Stimulated activated CD4-positive, alpha-beta T cell treated with anti-CD3 and anti-CD28 coated beads, TNF-alpha, amount 100 ng/mL, for 4 hours (primary cell): ENCODE measurements around the gene HAPLN2.
"Not testable (repeated sequence)": the region's sequence is repeated elsewhere in the genome, so short reads cannot be mapped to it uniquely, and the experiment has no call there.

Source experiments
- DNase-seq, 3 experiments: peaks; one replicate each; pipeline ENCODE4 v3.0.0-alpha.2; 2020; ENCODE audit warnings: low read depth in 3 of 3

HAPLN2 gene

DNA sequence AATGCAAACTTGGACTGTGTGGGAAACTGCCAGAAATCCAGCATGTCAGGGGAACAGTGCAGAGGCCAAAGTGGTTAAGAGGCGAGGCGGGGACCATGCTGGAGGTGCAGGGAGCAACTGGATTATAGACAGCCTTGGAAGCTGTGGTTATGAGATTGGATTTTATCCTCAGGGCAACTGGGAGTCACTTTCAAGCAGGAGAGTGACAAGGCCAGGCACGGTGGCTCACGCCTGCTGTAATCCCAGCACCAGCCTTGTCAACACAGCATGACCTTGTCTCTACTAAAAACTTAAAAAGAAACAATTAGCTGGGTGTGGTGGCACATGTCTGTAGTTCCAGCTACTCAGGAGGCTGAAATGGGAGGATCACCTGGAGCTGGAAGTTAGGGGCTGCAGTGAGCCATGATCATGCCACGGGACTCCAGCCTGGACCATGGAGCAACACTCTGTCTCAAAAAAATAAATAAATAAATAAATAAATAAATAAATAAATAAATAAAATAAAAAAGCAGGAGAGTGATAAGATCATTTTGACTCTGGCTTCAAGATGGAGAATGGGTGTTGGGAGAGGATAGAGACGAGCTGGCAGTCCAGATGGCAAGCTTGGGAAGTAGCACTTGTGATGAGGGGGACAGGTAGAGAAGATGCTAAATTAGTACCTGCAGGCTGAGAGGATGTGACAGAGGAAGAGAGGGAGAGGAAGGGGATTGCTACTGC lies 3.5 kb downstream of the HAPLN2 start:
- DNase-seq = no peak

DNA sequence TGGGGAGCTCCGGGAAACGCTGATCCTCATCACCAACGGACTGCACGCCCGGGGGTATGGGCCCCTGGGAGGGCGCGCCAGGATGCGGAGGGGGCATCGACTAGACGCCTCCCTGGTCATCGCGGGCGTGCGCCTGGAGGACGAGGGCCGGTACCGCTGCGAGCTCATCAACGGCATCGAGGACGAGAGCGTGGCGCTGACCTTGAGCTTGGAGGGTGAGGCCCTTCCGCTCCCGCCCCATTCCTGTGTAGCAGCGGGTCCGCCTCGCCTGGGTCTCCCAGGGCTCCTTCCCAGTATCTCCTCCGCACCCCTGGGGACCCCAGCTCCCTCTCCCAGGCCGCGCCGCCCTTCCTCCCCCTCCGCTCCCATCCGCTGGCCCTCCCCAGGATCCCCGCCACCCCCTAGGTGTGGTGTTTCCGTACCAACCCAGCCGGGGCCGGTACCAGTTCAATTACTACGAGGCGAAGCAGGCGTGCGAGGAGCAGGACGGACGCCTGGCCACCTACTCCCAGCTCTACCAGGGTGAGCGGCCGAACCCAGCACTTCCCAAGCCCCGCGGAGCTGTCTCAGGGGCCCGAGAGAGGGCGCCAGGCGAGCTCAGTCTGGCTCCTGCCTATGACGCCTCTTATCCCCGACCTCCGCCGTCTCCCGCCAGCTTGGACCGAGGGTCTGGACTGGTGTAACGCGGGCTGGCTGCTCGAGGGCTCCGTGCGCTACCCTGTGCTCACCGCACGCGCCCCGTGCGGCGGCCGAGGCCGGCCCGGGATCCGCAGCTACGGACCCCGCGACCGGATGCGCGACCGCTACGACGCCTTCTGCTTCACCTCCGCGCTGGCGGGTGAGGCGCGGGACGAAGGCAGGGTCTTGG lies 5.0 kb downstream of the HAPLN2 start:
- no peak for DNase-seq

DNA sequence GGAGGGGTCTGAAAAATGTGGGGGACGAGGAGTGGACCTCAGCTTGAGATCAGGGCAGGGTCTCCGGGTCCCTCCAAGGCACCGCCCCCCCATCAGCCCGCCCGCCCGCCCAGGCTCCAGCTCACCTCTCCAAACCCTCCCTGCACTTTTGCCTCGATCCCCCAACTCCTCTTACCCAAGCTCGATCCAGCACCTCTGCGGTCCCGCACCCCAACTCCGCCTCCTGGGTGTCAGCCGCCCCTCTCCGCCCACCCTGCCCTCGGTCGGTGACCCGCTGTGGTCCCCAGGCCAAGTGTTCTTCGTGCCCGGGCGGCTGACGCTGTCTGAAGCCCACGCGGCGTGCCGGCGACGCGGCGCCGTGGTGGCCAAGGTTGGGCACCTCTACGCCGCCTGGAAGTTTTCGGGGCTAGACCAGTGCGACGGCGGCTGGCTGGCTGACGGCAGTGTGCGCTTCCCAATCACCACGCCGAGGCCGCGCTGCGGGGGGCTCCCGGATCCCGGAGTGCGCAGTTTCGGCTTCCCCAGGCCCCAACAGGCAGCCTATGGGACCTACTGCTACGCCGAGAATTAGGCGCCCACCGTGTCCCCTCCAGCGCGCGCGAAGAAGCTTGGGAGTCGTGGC lies 5.7 kb downstream of the HAPLN2 start:
- DNase-seq = no peak

DNA sequence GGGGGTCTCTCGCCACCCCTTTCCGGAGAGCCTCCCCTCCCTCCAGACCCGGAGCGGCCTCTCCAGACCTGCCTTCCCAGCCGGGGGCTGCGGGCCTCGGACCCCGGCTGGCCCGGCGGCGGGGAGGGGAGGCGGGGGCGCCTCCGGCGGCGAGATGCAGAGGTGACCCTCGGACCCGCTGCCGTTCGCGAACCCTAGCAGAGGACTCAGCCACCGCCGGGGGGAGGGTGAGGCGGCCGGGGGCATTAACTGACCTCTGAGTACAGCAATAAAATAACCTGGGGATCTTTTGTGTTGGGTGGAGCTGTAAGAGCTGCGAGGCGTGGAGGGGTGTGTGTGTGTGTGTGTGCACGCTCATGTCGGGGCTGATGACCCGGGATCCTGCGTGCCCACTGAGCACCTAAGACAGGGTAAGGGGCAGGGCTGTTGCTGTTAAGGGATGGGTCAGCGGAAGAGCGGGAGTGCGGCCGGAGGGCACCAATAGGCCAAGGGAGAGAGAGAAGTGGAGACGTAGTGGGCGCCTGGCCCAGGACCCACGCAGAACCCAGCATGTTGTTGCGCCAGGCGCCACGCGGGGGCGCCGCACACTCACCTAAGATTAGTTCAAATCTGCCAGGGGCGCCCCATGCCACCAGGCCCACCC lies 6.3 kb downstream of the HAPLN2 start:
- DNase-seq = peak; percentile 48 to 55 (median 51)

DNA sequence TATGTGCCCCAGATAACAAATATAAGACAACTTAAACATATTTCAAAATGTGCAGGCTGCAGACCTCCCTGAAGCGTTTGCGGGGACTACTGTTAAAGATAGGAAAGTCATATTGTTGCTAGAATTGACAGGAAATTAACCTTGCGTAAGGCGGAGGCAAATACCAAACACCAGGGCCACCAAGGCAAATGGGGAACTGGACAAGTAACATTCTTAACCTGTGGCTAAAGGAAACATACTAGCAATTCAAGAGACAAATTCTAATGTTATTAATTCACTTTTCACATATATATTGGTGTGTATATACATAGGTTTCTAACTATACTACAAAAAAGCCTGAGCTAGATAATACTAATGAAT lies 6.8 kb downstream of the HAPLN2 start:
- no peak for DNase-seq

DNA sequence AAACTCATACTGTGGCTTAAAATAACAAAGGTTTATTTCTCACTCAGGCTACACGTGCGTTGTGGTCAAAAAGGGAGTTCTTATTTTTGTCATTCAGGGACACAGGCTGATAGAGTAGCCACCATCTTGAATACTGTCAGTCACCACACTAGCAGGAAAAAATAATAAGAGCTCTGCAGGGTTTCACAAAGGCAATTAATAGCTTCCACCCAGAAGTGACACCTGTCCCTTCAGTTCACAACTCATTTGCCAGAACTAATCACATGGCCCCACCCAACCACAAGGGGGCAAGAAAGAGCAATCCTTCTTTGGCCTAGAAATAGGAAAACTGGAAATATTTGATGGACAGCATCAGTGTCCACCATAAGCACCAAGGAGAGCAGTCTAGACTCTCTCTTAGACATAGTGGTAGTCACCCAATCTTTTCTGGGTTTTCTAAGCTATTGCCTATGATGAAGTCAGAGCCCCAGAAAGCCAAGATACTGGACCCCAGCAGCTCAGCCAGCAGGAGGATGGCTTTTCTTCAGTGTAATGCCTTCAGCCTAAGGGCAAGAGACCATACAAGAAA lies 8.2 kb downstream of the HAPLN2 start:
- DNase-seq = no peak

DNA sequence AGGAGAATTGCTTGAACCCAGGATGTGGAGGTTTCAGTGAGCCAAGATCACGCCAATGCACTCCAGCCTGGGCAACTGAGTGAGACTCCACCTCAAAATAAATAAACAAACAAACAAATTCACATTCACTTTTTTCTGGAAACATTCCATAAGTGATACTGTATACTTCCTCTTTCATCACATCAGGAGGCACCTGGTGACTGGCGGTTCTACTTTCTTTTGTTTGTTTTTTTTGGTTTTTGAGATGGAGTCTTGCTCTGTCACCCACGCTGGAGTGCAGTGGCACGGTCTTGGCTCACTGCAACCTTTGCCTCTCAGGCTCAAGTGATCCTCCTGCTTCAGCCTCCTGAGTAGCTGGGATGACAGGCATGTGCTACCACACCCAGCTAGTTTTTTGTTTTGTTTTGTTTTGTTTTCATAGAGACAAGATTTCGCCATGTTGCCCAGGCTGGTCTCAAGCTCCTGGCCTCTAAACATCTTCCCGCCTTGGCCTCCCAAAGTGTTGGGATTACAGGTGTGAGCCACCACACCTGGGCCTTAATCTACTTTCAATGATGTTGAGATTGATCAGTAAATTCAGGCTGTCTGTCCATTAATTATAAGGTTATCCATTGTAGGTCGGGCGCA lies 10.7 kb downstream of the HAPLN2 start:
- DNase-seq = no peak

DNA sequence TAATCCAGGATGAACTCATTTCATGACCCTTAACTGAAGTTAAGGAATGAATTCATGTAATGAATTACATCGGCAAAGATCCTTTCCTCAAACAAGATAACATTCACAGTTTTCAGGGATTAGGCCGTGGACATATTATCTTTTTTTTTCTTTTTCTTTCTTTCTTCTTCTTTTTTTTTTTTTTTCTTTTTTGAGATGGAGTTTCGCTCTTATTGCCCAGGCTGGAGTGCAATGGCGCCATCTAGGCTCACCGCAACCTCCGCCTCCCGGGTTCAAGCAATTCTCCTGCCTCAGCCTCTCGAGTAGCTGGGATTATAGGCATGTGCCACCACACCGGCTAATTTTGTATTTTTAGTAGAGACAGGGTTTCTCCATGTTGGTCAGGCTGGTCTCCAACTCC lies 11.9 kb downstream of the HAPLN2 start:
- not testable (repeated sequence) for DNase-seq

DNA sequence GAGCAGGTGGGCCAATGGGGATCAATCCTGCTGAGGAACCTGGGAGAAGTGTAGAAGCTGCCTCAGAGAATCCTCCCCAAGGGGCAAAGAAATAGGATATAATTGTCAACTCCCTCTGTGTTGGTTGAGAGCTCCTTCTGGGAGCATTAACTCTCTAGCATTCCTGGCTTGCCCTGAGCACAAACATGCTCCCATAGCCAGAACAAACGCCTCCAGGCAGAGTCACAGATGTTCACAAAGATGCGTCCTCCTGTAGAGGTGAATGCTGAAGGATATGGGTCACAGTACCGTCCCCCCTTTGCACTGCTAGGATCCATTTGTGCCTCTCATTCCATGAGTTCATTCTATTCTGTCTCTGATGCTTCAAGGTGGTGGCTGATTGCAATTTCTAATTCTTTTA lies 13.1 kb downstream of the HAPLN2 start:
- no peak for DNase-seq

DNA sequence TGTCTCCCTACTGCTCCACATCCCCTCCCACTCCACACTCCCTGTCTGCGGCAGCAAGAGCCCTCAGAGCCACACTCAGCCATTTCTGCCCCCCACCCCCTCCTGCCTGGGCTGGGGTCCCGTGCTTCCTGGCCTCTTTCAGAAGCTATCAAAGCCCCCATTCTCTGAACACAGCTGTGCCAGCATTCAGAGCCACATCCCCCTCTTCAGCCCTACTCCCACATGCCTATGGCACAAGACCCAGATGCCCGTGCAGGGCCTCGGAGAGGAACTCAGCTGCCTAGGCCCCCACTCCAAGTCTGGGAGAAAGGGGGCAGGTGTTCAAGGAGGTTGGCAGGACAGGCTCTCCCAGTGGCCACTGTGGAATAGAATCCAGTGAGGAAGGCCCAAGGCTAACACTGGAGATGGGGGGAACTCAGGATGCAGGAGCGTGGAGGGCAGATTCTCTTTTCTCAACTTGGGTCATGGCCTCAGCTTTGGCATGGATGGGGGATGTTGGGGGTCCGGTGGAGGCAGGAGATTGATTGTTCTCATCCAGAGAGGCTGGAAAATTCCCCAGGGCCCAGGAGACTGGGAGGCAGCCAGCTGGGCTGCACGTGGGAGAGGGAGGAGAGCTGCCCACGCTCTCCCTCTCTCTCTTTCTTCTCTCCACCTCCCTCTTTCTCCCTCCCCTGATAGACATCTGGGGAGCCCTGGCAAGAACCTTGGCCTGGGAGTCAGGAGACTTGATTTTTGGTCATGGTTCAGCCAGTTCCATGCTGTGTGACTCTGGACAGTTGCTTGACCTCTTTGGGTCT lies 19.2 kb downstream of the HAPLN2 start:
- no peak for DNase-seq

DNA sequence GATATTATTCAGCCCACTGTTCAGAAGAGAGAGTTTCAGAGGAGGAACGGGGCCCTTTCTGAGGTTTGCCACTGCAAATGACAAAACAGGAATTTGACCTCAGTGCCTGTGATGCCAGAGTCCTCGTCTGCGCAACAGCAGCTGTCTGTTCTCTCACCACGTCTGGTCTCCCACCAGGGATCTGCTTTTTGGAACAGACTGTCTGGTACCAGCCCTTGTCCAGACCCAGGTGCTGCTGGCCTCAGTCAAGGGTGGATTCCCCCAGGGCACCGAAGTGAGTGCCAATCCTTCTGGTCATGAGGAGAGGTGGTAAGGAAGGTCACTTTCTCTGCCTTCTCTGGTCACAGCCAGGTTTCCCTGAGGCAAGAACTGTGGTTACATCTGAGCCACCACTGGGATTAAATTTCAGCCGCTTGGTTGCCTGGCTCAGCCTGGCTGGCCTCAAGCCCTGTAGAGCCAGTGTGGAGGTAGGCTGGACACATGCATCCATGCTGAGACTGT lies 20.4 kb downstream of the HAPLN2 start:
- no peak for DNase-seq

DNA sequence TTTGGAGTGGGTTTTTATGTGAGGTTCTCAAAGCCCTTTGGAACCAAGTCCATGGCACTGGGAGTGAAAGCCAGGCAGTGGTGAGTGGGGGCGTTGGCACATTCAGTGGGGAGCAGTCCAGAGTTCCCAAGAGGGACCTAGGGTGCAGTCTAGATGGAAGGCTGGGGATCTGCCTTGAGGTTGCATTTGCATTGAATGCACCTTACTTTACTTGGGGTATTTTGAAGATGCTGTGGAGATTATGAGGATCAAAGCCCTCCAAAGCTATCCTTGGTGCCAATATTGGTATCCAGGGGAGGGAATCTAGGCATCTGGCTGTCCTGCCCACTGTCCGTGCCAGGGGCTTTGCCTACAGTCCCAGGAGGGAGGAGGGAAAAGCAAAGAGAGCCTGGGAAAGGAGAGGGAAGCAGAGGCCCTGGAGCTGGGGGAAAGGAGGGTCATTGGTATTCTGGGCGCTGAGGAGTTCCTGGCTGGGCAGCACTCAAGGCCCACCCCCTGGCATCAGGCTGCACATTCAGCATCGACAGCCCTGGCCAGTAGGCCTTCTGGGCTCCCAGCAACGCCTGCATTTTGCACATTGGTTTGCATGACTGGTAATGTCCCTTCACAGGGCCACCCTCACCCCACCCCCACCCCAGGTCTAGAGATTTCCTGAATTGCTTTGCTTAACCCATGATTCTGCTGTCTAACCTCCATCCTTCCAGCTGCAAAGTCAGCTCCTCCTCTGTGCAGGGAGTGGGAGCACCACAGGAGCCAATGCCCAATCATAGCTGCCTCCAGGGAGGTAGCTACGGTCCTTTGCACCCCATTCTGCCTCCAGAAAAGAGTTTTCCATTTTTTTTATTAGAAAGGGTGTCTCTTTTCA lies 21.9 kb downstream of the HAPLN2 start:
- no peak for DNase-seq

DNA sequence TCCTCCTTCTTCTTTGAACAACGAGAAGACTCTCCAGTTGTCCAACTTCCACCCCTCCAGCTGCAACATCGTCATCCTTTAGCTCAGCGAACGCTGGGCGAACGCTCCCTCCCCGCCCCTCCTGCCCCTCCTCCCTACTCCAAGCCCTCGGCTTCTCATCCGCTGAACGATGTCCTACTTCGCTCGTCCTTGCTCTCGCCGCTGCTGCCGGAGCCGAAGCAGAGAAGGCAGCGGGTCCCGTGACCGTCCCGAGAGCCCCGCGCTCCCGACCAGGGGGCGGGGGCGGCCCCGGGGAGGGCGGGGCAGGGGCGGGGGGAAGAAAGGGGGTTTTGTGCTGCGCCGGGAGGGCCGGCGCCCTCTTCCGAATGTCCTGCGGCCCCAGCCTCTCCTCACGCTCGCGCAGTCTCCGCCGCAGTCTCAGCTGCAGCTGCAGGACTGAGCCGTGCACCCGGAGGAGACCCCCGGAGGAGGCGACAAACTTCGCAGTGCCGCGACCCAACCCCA lies 22.6 kb downstream of the HAPLN2 start, which contains the start of gene BCAN:
Gene BCAN (plus strand): TSS at position 357 of the 504 bp plus-strand sequence. CDS start 3,938 bp downstream, outside the sequence.
- no peak for DNase-seq

DNA sequence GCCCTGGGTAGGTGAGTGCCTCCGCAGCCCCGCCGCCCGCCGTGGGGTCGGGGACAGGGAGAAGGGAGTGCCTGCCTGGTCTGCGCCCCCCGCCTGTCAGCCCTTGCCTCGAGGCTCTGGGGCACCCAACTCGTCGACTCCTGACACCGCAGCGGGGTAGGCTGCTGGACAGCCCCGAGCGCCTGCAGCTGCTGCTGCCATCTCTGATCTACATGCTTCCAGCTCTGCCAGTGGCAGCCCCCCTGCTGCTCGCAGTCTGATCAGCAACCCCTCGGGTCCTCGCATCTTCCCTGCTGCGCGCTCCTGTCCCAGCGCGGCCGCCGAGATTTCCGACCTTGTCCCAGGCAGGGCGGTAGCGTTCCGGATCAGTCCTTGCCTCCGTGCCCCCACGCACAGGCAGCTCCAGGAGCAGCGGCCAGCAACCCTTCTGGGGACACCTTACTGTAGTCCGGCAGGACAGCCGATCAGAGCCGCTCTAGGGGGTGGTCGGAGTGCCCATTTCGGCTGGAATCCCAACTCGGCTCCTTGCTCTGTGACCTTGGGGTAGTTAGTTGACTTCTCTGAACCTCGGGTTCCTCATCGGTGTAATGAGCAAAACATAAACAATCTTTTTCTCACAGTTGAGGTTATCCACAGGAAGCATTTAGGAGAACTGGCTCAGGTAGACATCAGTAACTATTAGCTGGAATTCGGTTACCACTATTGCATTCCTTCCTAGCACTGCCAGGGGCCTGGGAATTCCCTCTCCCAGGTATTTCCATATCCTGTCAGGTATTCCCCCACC lies 23.2 kb downstream of the HAPLN2 start:
- no peak for DNase-seq

DNA sequence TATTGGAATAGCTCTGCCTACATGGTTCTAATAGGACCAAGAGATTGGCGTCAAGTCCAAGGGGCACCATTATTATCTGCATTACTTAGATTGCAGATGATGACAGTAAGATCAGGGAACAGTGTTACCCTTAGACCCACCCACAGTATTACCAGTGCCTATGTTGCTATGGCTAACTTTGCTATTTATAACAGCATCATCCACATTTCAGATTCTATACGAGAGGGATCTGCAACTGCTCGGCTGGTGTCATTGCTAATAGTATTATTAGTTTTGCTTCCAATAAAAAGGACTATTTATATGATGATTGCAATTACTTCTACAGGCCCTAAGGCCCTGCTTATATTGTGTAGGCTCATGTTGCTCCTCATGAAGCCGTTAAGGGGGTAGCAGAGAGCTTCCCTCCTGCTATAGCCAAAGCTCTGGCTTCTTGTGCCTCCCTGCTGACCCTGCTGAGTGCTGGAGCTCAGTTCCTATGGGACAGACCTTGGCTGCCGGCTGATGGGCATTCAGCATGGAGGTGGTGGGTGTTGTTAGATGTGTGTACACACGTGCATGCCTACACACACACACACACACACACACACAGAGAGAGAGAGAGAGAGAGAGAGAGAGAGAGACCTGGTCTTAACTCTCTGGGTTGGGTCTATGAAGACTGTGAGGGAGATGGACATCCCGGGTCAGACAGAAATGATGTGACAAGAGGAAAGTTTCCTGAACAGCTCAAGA lies 24.0 kb downstream of the HAPLN2 start:
- DNase-seq = no peak

DNA sequence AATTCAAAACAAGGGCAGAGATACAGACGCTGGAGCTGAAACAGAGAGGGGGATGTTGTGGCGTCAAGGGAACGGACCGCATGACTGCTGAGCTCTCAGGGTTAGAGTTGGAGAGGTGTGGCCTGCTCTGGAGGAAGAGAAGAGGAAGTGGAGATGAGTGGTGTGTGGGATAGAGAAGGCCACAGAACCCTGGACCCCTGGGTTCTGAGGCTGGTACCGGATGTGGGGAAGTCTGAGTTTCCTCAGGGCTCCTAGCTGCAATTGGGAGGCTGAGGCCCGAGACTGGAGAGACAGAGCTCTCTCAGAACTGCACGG lies 24.5 kb downstream of the HAPLN2 start:
- DNase-seq = no peak

DNA sequence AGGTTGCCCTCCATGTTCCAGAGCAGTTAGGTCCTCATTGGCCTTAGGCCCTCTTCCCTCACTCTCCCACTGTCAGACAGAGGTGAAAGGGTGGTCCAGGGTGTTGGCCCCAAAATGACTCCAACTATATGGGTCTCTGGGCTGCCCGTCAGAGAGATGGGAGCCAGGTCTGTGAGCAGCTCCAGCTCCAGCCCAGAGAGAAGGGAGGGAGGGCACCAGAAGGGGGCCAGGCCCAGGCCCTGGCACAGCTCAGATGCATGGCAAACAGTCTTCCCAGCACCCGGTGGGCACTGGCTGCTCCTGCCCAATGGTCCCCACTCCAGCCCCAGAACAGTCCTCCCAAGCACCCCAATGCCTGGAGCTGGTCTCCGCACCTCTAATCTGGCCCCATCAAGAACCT lies 24.9 kb downstream of the HAPLN2 start:
- DNase-seq = no peak

DNA sequence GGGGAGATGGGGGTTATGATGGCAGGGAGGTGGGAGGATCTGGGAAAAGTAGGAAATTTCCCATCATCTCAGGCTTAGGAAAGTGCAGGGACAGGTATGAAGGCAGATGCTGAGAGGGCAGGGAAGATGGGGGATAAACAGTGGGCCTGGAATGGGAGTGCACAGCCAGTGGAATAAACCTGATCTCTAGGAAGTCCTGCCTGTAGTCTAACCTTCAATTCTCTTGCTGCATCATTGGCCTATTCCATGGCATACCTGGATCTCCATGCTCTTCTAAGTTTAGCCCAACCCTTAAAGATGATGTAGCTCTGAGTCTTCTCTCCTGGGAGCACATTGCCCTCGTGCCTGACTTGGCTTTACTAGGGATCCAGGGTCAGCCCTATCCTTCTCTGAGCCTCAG lies 25.4 kb downstream of the HAPLN2 start:
- DNase-seq = no peak
